GM04503 (cell line): ENCODE data around the gene JKAMP.

Source experiments
- DNase-seq: peaks from one replicate; pipeline ENCODE4 v3.0.0-alpha.2; 2012; ENCODE audit warnings: low read depth

The JKAMP gene

GRCh38 chr14:59540852-59541251, 56.5 kb downstream of the JKAMP start:
- no peak for DNase-seq

- no peak for DNase-seq
Observed at GRCh38 chr14:59541731-59542130, 57.4 kb downstream of the JKAMP start.

- DNase-seq: no peak
Observed at GRCh38 chr14:59543873-59544272, 59.6 kb downstream of the JKAMP start.

GRCh38 chr14:59547310-59547709, 63.0 kb downstream of the JKAMP start:
- no peak for DNase-seq
